ENCODE results near the gene FARP2.
"Not testable (repeated sequence)": the region's sequence is repeated elsewhere in the genome, so short reads cannot be mapped to it uniquely, and the experiment has no call there.

The FARP2 gene

DNA sequence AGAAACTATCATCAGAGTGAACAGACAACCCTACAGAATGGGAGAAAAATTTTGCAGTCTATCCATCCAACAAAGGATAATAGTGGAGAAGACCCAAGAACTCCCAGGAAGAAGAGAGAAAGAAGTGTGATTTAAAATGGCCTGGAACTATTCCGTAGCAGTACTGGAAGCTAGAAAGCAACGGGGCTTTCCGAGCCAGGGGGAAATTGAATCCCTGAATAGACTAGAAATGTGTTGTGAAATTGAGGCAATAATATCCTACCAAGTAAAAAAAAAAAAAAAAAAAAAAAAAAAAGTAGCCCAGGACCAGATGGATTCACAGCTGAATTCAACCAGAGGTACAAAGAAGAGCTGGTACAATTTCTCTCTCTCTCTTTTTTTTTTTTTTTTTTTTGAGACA, 69.3 kb downstream of the FARP2 start:
- Histone ChIP-seq H3K27ac (ENCODE audit: low read length) (no peak overlapping the region), H3K4me1 (ENCODE audit: control insufficient read depth, insufficient read depth, low read length) (no peaks in the 10 kb centered on the region), H3K4me3 (ENCODE audit: low read length) (no peak overlapping the region), H3K36me3 (ENCODE audit: control insufficient read depth, insufficient read depth, low read length) (peaks cover 2% of the 10 kb centered on the region; the same call in 1 of the 2 replicates), H3K9me3 (ENCODE audit: control insufficient read depth, insufficient read depth, low read length) (no peaks in the 10 kb centered on the region), H3K27me3 (ENCODE audit: control insufficient read depth, insufficient read depth, low read length) (no peaks in the 10 kb centered on the region)
- WGBS (ENCODE audit: insufficient coverage, insufficient read length) = no CpG with 5 or more reads among the region's 3 CpGs
- no peak for DNase-seq (ENCODE audit: low read depth, low spot score)

DNA sequence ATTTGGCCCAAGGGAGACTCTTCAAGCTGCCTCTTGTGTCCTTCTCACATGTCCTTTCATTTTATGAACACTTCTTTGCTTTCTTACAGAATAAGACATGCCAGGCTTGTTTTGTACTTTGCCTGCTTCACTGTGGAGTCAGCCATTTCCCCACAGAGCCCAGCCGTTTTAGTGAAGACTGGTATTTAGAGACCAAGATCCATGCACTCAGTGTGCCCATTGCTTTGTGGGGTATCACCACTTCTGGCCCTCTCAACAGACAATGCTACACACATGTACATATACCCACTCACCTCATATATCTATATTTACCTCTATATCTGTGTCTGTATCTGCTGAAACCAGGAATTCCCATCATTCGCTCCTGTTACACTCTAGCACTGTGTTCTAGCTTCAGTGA, 74.1 kb downstream of the FARP2 start:
- no peaks in the 10 kb centered on the region for H3K9me3 ChIP-seq (ENCODE audit: control insufficient read depth, insufficient read depth, low read length)
- no peaks in the 10 kb centered on the region for H3K4me1 ChIP-seq (ENCODE audit: control insufficient read depth, insufficient read depth, low read length)
- WGBS (ENCODE audit: insufficient coverage, insufficient read length) = no CpG with 5 or more reads among the region's 2 CpGs
- H3K4me3 ChIP-seq (ENCODE audit: low read length) = no peak overlapping the region
- H3K36me3 ChIP-seq (ENCODE audit: control insufficient read depth, insufficient read depth, low read length) = no peaks in the 10 kb centered on the region; the same call in 1 of the 2 replicates
- H3K27me3 ChIP-seq (ENCODE audit: control insufficient read depth, insufficient read depth, low read length) = no peaks in the 10 kb centered on the region
- DNase-seq (ENCODE audit: low read depth, low spot score) = no peak
- no peak overlapping the region for H3K27ac ChIP-seq (ENCODE audit: low read length)

DNA sequence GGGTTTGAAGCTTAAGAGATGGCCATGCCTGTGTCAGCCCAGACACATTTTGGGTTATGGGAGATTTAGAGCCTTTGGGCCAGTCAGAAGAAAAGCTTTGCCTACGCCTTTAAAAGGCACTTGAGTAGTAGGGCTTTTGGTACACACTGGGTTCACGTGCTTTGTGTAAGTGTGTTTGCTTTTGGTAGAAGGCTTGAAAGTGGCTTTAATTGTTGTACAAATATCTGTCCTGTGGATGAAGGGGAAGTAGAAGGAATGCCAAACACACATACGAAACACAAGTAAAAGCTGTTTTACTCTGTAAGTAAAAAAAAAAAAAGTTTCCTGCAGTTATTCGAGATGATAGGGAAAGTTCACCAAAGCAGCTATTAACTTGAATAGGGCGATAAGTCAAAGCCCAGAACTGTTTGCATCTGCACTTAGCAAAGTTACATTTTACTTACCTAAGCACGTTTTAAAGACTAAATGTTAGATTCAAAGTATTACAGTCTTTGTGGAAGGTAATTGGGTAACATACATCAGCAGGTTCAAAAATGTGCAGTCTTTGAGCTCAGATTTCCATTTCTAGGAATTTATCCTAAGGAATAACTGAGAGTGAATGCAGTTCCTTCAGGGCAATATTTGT, 76.9 kb downstream of the FARP2 start:
- Histone ChIP-seq H3K4me3 (ENCODE audit: low read length) (no peak overlapping the region), H3K4me1 (ENCODE audit: control insufficient read depth, insufficient read depth, low read length) (no peaks in the 10 kb centered on the region), H3K27me3 (ENCODE audit: control insufficient read depth, insufficient read depth, low read length) (no peaks in the 10 kb centered on the region), H3K9me3 (ENCODE audit: control insufficient read depth, insufficient read depth, low read length) (no peaks in the 10 kb centered on the region), H3K36me3 (ENCODE audit: control insufficient read depth, insufficient read depth, low read length) (peaks cover 3% of the 10 kb centered on the region; the same call in 1 of the 2 replicates), H3K27ac (ENCODE audit: low read length) (no peak overlapping the region)
- no CpG with 5 or more reads among the region's 6 CpGs for WGBS (ENCODE audit: insufficient coverage, insufficient read length)
- DNase-seq (ENCODE audit: low read depth, low spot score) = no peak

DNA sequence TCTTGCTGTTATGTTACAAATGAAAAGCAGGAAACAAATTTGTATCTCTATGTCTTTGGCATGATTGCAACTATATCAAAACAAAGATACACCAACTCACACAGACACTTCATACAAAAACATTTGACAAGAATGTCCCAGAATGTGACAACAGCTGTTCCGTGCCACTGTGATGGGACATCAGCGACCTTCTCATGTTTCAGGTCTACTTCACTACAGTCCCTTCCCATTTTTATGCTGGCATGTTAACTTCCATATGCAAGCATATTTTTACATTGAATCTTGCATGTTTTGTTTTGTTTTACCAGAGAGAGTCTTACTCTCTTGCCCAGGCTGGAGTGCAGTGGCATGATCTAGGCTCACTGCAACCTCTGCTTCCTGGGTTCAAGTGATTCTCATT, 81.1 kb downstream of the FARP2 start:
- WGBS (ENCODE audit: insufficient coverage, insufficient read length) = no CpG with 5 or more reads among the region's 2 CpGs
- peaks cover 6% of the 10 kb centered on the region; the same call in 1 of the 2 replicates for H3K36me3 ChIP-seq (ENCODE audit: control insufficient read depth, insufficient read depth, low read length)
- H3K27ac ChIP-seq (ENCODE audit: low read length) = no peak overlapping the region

DNA sequence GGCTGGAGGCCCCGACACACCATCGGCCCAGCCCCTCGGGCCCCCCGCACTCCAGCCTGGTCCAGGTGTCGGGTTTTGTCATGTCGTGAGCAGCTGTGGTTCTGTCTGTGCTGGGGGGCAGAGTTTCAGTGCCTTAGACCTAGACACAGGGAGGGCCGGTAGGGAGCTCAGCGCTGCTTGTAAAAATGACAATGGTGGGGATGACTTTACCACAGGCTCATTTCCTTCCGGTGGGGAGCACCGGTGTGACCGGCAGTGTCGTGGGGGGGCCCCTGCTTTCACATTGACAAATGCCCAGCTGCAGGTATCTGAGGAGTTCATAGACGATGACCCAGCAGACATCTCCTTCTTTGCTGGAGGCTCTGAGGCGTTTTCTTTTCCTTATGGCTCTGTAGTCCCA, 85.4 kb downstream of the FARP2 start:
- H3K4me1 ChIP-seq (ENCODE audit: control insufficient read depth, insufficient read depth, low read length) = no peaks in the 10 kb centered on the region
- H3K36me3 ChIP-seq (ENCODE audit: control insufficient read depth, insufficient read depth, low read length) = peaks cover 6% of the 10 kb centered on the region; the same call in 1 of the 2 replicates
- no peak for DNase-seq (ENCODE audit: low read depth, low spot score)
- H3K4me3 ChIP-seq (ENCODE audit: low read length) = no peak overlapping the region
- H3K27ac ChIP-seq (ENCODE audit: low read length) = no peak overlapping the region
- no peaks in the 10 kb centered on the region for H3K9me3 ChIP-seq (ENCODE audit: control insufficient read depth, insufficient read depth, low read length)
- WGBS (ENCODE audit: insufficient coverage, insufficient read length) = no CpG with 5 or more reads among the region's 14 CpGs
- no peaks in the 10 kb centered on the region for H3K27me3 ChIP-seq (ENCODE audit: control insufficient read depth, insufficient read depth, low read length)

More for the DNA sequence above, 81.1 kb downstream of the FARP2 start:
- no peaks in the 10 kb centered on the region for H3K4me1 ChIP-seq (ENCODE audit: control insufficient read depth, insufficient read depth, low read length)
- no peaks in the 10 kb centered on the region for H3K27me3 ChIP-seq (ENCODE audit: control insufficient read depth, insufficient read depth, low read length)
- H3K9me3 ChIP-seq (ENCODE audit: control insufficient read depth, insufficient read depth, low read length) = no peaks in the 10 kb centered on the region
- no peak for DNase-seq (ENCODE audit: low read depth, low spot score)
- no peak overlapping the region for H3K4me3 ChIP-seq (ENCODE audit: low read length)

DNA sequence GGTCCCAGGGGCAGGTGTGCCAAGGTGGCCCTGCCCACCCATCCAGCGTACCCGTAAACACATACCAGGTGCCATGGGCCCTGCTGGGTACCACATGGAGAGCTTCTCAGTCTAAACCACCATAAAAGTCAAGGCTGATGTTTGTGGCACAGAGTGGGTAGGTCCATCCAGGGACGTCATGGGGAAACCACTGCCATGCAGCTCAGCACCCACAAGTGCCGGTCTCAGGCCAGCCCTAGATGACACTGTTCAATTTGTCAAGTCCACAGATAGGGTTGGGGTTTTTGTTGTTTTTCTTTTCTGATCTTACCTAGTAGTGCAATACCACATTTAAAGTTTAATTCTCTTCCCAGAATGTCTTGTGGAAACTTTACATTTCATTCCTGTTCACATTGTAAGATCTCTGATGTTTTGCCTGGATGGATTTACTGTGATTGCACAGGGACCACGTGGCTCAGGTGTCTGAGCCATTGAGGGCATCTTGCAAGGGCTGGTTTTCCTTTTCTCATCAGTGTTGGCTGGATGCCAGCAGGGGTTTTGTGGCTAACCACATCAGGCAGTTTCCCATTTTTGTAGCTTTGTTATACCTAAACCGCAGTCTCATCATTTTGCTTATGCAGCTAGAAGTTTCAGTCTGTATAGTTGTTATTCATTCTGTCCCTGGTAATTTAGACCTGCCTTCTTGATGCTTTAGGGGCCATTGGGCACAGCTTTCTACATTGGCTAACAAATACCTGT, 87.6 kb downstream of the FARP2 start:
- Histone ChIP-seq H3K27me3 (ENCODE audit: control insufficient read depth, insufficient read depth, low read length) (no peaks in the 10 kb centered on the region), H3K4me3 (ENCODE audit: low read length) (no peak overlapping the region), H3K4me1 (ENCODE audit: control insufficient read depth, insufficient read depth, low read length) (no peaks in the 10 kb centered on the region; the same call in 1 of the 2 replicates), H3K27ac (ENCODE audit: low read length) (no peak overlapping the region), H3K9me3 (ENCODE audit: control insufficient read depth, insufficient read depth, low read length) (no peaks in the 10 kb centered on the region), H3K36me3 (ENCODE audit: control insufficient read depth, insufficient read depth, low read length) (peaks cover 3% of the 10 kb centered on the region; the same call in 1 of the 2 replicates)
- no peak for DNase-seq (ENCODE audit: low read depth, low spot score)
- WGBS (ENCODE audit: insufficient coverage, insufficient read length) = no CpG with 5 or more reads among the region's 6 CpGs

DNA sequence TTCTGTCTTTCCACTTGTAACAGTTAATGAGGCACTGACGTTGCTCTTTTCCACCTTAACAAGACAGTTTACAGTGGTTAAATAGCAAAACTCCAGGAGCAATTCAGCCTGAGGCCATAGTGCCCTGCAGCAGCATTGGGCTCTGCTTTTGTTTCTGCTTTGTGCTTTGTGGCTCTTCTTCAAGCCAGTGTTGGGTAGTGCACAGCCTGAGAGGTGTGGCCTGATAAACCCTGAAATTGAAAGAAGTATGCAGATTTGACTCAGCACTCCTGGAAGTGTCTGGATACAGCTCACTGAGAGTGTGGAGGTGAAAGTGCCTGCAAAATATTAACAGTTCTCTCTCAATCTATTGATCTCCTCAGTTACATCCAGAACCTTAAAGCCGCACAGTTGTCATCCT, 89.3 kb downstream of the FARP2 start:
- WGBS (ENCODE audit: insufficient coverage, insufficient read length) = no CpG with 5 or more reads among the region's 2 CpGs
- peaks cover 3% of the 10 kb centered on the region; the same call in 1 of the 2 replicates for H3K36me3 ChIP-seq (ENCODE audit: control insufficient read depth, insufficient read depth, low read length)

DNA sequence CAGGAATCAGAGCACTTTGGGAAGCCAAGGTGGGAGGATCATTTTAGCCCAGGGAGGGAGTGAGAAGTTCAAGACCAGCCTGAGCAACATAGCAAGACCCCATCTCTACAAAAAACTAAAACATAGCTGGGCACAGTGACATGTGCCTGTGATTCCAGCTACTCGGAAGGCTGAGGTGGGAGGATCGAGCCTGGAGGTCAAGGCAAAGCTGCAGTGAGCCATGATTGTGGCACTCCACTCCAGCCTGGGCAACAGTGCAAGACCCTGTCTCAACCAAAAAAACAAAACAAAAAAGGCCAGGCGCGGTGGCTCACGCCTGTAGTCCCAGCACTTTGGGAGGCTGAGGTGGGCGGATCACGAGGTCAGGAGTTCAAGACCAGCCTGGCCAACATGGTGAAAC, 94.0 kb downstream of the FARP2 start:
- H3K36me3 ChIP-seq (ENCODE audit: control insufficient read depth, insufficient read depth, low read length); H3K9me3 ChIP-seq (ENCODE audit: control insufficient read depth, insufficient read depth, low read length); H3K27ac ChIP-seq (ENCODE audit: low read length); DNase-seq (ENCODE audit: low read depth, low spot score); H3K27me3 ChIP-seq (ENCODE audit: control insufficient read depth, insufficient read depth, low read length); H3K4me3 ChIP-seq (ENCODE audit: low read length); H3K4me1 ChIP-seq (ENCODE audit: control insufficient read depth, insufficient read depth, low read length): not testable (repeated sequence)
- WGBS (ENCODE audit: insufficient coverage, insufficient read length) = no CpG with 5 or more reads among the region's 7 CpGs

More for the DNA sequence above, 89.3 kb downstream of the FARP2 start:
- H3K4me1 ChIP-seq (ENCODE audit: control insufficient read depth, insufficient read depth, low read length) = no peaks in the 10 kb centered on the region; the same call in 1 of the 2 replicates
- H3K4me3 ChIP-seq (ENCODE audit: low read length) = no peak overlapping the region
- no peak overlapping the region for H3K27ac ChIP-seq (ENCODE audit: low read length)
- H3K27me3 ChIP-seq (ENCODE audit: control insufficient read depth, insufficient read depth, low read length) = no peaks in the 10 kb centered on the region
- H3K9me3 ChIP-seq (ENCODE audit: control insufficient read depth, insufficient read depth, low read length) = no peaks in the 10 kb centered on the region
- no peak for DNase-seq (ENCODE audit: low read depth, low spot score)

DNA sequence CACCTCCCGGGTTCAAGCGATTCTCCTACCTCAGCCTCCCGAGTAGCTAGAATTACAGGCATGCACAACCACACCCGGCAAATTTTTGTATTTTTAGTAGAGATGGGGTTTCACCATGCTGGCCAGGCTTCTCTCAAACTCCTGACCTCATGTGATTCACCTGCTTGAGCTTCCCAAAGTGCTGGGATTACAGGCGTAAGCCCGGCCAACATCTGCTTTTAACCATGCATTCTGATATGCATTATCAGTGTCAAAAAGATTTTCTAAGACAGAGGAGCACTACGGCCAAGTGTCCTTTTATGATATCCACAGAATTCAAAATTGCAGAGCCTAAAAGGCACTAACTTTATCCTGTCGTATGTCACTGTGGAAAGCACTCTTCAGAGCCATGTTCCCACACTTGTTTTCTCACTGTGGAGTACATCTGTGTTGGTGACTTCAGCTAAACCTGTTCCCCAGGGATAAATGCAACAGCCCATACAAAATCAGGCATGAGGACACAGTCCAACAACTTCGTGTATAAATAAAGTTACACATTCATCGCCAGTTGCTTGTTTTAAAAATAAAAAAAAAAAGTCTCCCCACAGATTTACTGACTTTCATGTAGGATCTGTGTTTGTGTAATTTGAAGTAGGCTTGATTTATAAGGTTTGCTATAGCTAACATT, 95.9 kb downstream of the FARP2 start:
- H3K4me1 ChIP-seq (ENCODE audit: control insufficient read depth, insufficient read depth, low read length) = no peaks in the 10 kb centered on the region; the same call in 1 of the 2 replicates
- no peak for DNase-seq (ENCODE audit: low read depth, low spot score)
- H3K4me3 ChIP-seq (ENCODE audit: low read length) = no peak overlapping the region
- H3K36me3 ChIP-seq (ENCODE audit: control insufficient read depth, insufficient read depth, low read length) = no peaks in the 10 kb centered on the region
- no peaks in the 10 kb centered on the region for H3K27me3 ChIP-seq (ENCODE audit: control insufficient read depth, insufficient read depth, low read length)
- no peaks in the 10 kb centered on the region for H3K9me3 ChIP-seq (ENCODE audit: control insufficient read depth, insufficient read depth, low read length)
- no peak overlapping the region for H3K27ac ChIP-seq (ENCODE audit: low read length)
- WGBS (ENCODE audit: insufficient coverage, insufficient read length) = no CpG with 5 or more reads among the region's 10 CpGs

DNA sequence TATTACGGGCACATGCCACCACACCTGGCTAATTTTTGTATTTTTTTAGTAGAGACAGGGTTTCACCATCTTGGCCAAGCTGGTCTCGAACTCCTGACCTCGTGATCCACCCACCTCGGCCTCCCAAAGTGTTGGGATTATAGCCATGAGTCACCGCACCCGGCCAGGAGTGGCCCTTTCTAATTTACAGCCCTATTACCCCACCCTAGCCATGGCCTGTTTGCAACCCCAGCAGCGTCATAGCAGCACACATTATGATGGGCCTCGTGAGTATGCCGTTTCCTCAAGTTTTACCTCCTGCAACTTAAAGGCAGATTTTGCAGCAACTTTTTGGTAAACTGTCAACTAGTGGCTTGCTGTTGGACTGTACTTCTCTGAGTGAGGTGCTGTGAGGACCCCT, 97.8 kb downstream of the FARP2 start:
- H3K27ac ChIP-seq (ENCODE audit: low read length); H3K4me1 ChIP-seq (ENCODE audit: control insufficient read depth, insufficient read depth, low read length); H3K4me3 ChIP-seq (ENCODE audit: low read length); H3K27me3 ChIP-seq (ENCODE audit: control insufficient read depth, insufficient read depth, low read length); H3K36me3 ChIP-seq (ENCODE audit: control insufficient read depth, insufficient read depth, low read length); DNase-seq (ENCODE audit: low read depth, low spot score); H3K9me3 ChIP-seq (ENCODE audit: control insufficient read depth, insufficient read depth, low read length): not testable (repeated sequence)
- no CpG with 5 or more reads among the region's 9 CpGs for WGBS (ENCODE audit: insufficient coverage, insufficient read length)
